A673 (cell line): ENCODE measurements around the gene GSG1L2.

Experiments used
- CTCF ChIP-seq: fragments of 300-800, 200-600 bp; sonication (generic); conservative IDR thresholded peaks from 2 replicates; pipeline ENCODE4 v1.5.1; 2017; ENCODE audit warnings: low read depth, mild to moderate bottlenecking, antibody characterized with exemption, low read length, moderate library complexity, mixed read lengths
- EZH2 ChIP-seq: fragments of 200-600 bp; sonication (generic); IDR thresholded peaks from 2 replicates; pipeline ENCODE4 v1.6.1; 2017; ENCODE audit warnings: borderline replicate concordance, low read depth, mild to moderate bottlenecking, mixed read lengths, antibody characterized with exemption, low read length; ENCODE audit not compliant: poor library complexity, severe bottlenecking

- TF ChIP-seq CTCF (no peak), EZH2 (no peak)
Measured at GRCh38 chr17:9810100-9810949, 11.6 kb downstream of the GSG1L2 start.
